ENCODE measurements around the gene DISC1. TPM values are rescaled to one million over a fixed set of nuclear protein-coding genes. Genes with fewer than 3 reads are reported as not detected.

Gene DISC1
- total RNA-seq, 2 donors from 2014 or later = 2.3 to 7.0 TPM

GRCh38 chr1:232038706-232039677 is 412.4 kb downstream of the DISC1 start:
- H3K36me3 ChIP-seq (replicated peaks in 1 of 2; ENCODE audit: insufficient read depth in 1 of 2, low read depth in 2 of 2) = no peaks in the 10 kb centered on the region
- H3K27ac ChIP-seq = no peak overlapping the region
- H3K27me3 ChIP-seq = no peaks in the 10 kb centered on the region
- 61 to 62% methylated on average over 8 of the region's 8 CpGs for WGBS, 2 donors
- ATAC-seq (no peak), DNase-seq (no peak)
- no peak overlapping the region for H3K4me3 ChIP-seq
- intact Hi-C loops (cut with DNase I) = no loop called here
- TF ChIP-seq, protein P1, sequence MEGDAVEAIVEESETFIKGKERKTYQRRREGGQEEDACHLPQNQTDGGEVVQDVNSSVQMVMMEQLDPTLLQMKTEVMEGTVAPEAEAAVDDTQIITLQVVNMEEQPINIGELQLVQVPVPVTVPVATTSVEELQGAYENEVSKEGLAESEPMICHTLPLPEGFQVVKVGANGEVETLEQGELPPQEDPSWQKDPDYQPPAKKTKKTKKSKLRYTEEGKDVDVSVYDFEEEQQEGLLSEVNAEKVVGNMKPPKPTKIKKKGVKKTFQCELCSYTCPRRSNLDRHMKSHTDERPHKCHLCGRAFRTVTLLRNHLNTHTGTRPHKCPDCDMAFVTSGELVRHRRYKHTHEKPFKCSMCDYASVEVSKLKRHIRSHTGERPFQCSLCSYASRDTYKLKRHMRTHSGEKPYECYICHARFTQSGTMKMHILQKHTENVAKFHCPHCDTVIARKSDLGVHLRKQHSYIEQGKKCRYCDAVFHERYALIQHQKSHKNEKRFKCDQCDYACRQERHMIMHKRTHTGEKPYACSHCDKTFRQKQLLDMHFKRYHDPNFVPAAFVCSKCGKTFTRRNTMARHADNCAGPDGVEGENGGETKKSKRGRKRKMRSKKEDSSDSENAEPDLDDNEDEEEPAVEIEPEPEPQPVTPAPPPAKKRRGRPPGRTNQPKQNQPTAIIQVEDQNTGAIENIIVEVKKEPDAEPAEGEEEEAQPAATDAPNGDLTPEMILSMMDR (IDR thresholded peaks at IDR 0.05) = no peak
- TF ChIP-seq POLR2A (IDR thresholded peaks at IDR 0.05) = no peak
- H3K9me3 ChIP-seq = no peaks in the 10 kb centered on the region
- no peaks in the 10 kb centered on the region for H3K4me1 ChIP-seq

- no peaks in the 10 kb centered on the region for H3K9me3 ChIP-seq
- no peaks in the 10 kb centered on the region for H3K36me3 ChIP-seq (replicated peaks in 1 of 2; ENCODE audit: insufficient read depth in 1 of 2, low read depth in 2 of 2)
- 93 to 96% methylated on average over 3 of the region's 3 CpGs for WGBS, 2 donors
- H3K27me3 ChIP-seq = no peaks in the 10 kb centered on the region
- no peak for TF ChIP-seq POLR2A (IDR thresholded peaks at IDR 0.05)
- TF ChIP-seq, protein P1 (IDR thresholded peaks at IDR 0.05) = no peak
- H3K27ac ChIP-seq = no peak overlapping the region
- DNase-seq (no peak), ATAC-seq (no peak)
- intact Hi-C loops (cut with DNase I) = no loop called here
- H3K4me1 ChIP-seq = no peaks in the 10 kb centered on the region
- no peak overlapping the region for H3K4me3 ChIP-seq
These were observed 413.7 kb downstream of the DISC1 start for GRCh38 chr1:232040260-232040659.

DNA sequence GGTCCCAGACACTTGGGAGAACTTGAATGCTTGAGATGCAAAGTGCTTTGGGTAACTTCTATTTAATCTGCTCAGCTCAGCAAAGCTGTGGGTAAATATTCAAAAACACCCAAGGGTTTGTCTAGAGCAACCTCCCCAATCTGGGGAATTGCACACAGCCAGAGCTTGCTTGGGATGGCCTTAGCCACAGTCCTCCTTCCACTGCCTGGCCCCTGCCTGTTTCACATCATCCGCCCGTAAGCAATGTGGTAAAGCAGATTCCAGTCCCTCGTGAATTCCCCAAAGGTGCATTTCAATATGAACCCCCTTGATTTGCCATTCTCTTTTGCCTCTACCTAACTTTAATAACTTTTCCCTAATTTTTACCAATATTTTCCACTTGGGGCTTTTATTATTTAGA is 418.1 kb downstream of the DISC1 start:
- Histone ChIP-seq H3K27me3 (no peaks in the 10 kb centered on the region), H3K9me3 (no peaks in the 10 kb centered on the region), H3K36me3 (replicated peaks in 1 of 2; ENCODE audit: insufficient read depth in 1 of 2, low read depth in 2 of 2) (no peaks in the 10 kb centered on the region), H3K4me1 (no peaks in the 10 kb centered on the region), H3K27ac (no peak overlapping the region), H3K4me3 (no peak overlapping the region)
- no peak for TF ChIP-seq POLR2A (IDR thresholded peaks at IDR 0.05)
- TF ChIP-seq, protein P1 (IDR thresholded peaks at IDR 0.05) = no peak
- intact Hi-C loops (cut with DNase I) = no loop called here
- no peak for DNase-seq
- WGBS, 2 donors = 72 to 84% methylated on average over 3 of the region's 3 CpGs
- ATAC-seq = no peak

DNA sequence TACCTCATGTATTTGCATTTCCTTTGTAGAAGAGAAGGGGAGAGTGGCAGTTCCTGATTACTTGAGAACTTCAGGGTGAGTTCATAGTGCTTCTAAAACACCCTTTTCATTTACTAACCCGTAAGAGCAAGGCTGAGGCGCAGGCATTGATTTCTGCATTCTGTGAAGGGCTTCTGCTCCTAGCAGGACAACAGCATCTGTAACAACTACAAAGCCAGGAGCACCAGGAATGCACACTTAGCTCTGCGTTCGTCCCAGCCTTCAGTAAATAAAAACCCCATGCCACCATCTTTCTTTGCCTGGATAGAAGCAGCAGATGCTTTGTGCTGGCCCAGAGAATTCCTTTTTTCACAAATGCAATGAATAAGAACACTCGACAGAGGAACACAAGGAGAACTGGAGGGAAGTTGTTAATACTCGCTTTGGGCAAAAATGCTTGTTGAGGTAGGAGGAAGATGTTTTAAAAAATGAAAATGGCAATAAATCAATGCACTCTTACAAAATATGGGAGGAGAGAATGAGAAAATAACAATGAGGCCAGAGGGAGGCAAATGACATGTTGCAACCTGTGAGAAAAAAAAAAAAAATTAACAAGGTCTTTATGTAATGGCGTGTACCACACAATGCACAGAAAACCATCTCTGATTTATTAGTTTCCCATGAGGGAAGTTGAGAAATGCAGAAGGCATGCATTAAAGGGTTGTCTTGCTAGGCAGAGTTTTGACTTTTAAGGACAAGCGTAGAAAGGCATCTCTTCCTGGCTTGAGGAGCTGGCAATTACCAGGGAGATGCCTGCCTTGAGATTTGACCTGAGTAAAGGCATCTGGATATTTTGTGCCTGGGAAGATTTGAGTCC is 418.8 kb downstream of the DISC1 start:
- H3K27ac ChIP-seq = no peak overlapping the region
- no peak for TF ChIP-seq POLR2A (IDR thresholded peaks at IDR 0.05)
- TF ChIP-seq, protein P1 (IDR thresholded peaks at IDR 0.05) = no peak
- no peak overlapping the region for H3K4me3 ChIP-seq
- WGBS, 2 donors = 61 to 67% methylated on average over 8 of the region's 8 CpGs
- no peaks in the 10 kb centered on the region for H3K36me3 ChIP-seq (replicated peaks in 1 of 2; ENCODE audit: insufficient read depth in 1 of 2, low read depth in 2 of 2)
- no peaks in the 10 kb centered on the region for H3K27me3 ChIP-seq
- ATAC-seq (no peak), DNase-seq (no peak)
- no peaks in the 10 kb centered on the region for H3K4me1 ChIP-seq
- no peaks in the 10 kb centered on the region for H3K9me3 ChIP-seq
- intact Hi-C loops (cut with DNase I) = no loop called here
